Peyer's patch (tissue), 4 donors: Measurements from ENCODE around the gene SIGLECL1. TPM values are rescaled to one million over a fixed set of nuclear protein-coding genes. Genes with fewer than 3 reads are reported as not detected.

Experiments used
- DNase-seq, 3 donors: peaks; one replicate each; pipeline ENCODE4 v3.0.0-alpha.2; 2017 to 2019
- H3K27ac ChIP-seq, 4 donors: fragments of 200-600 bp; sonication (generic); one replicate each; pipeline ENCODE4 v1.5.1; 2016 to 2019
- H3K27me3 ChIP-seq, 2 donors: fragments of 200-600 bp; sonication (generic); one replicate each; pipeline ENCODE4 v1.5.1; 2019
- H3K36me3 ChIP-seq, 3 donors: fragments of 200-600 bp; sonication (generic); one replicate each; pipeline ENCODE4 v1.5.1; 2016 to 2019
- H3K4me1 ChIP-seq, 4 donors: fragments of 200-600 bp; sonication (generic); one replicate each; pipeline ENCODE4 v1.5.1; 2016 to 2019
- H3K4me3 ChIP-seq, 4 donors: fragments of 200-600 bp; sonication (generic); 1 replicate in 3 of 4; 2 replicates in 1 of 4; pipeline ENCODE4 v1.5.1; 2016 to 2019; ENCODE audit warnings: mild to moderate bottlenecking in 1 of 4
- H3K9me3 ChIP-seq, 4 donors: fragments of 200-600 bp; sonication (generic); one replicate each; pipeline ENCODE4 v1.5.1; 2016 to 2019; ENCODE audit warnings: mild to moderate bottlenecking in 1 of 4
- CTCF ChIP-seq, 6 experiments: fragments of 450-650 bp in 4 of 6; fragments of 200-600 bp in 2 of 6; sonication (generic) in 1 of 6; IDR thresholded peaks; one replicate each; pipeline ENCODE4 v1.5.1; 2017 to 2019; ENCODE audit warnings: antibody characterized with exemption in 6 of 6, mild to moderate bottlenecking in 3 of 6, moderate library complexity in 1 of 6
- POLR2A ChIP-seq, 2 donors: fragments of 450-650 bp; IDR thresholded peaks; one replicate each; pipeline ENCODE4 v1.5.1; 2017; ENCODE audit warnings: antibody characterized with exemption in 2 of 2, mild to moderate bottlenecking in 2 of 2, moderate library complexity in 2 of 2
- total RNA-seq, 4 donors: library from RNA; depleted of rRNA; stranded (reverse); fragments of >200 nt; gene quantifications; one replicate each; pipeline ENCODE4 v1.1.0, GENCODE V29; 2016

SIGLECL1 gene
- total RNA-seq, 4 donors from 2014 or later, result not detected

- Histone ChIP-seq H3K27me3 (no peaks in the 10 kb centered on the region), H3K9me3 (no peaks in the 10 kb centered on the region), H3K4me3 (no peak overlapping the region), H3K36me3 (no peaks in the 10 kb centered on the region), H3K4me1 (no peaks in the 10 kb centered on the region), H3K27ac (no peak overlapping the region)
- TF ChIP-seq POLR2A (IDR thresholded peaks at IDR 0.05) (no peak), CTCF (IDR thresholded peaks at IDR 0.05) (no peak)
- peak in 1 of 3 donors; percentile 30 for DNase-seq
These were observed 43.5 kb downstream of the SIGLECL1 start for GRCh38 chr19:51294211-51294976.

- Histone ChIP-seq H3K27me3 (no peaks in the 10 kb centered on the region), H3K4me1 (no peaks in the 10 kb centered on the region), H3K4me3 (no peak overlapping the region), H3K27ac (no peak overlapping the region), H3K36me3 (no peaks in the 10 kb centered on the region), H3K9me3 (no peaks in the 10 kb centered on the region)
- no peak for DNase-seq
- no peak for TF ChIP-seq POLR2A (IDR thresholded peaks at IDR 0.05)
- no peak for TF ChIP-seq CTCF (IDR thresholded peaks at IDR 0.05)
These were observed 44.1 kb downstream of the SIGLECL1 start for GRCh38 chr19:51294977-51295375.

- H3K9me3 ChIP-seq, result no peaks in the 10 kb centered on the region
- H3K36me3 ChIP-seq, result no peaks in the 10 kb centered on the region
- TF ChIP-seq CTCF (IDR thresholded peaks at IDR 0.05), result no peak
- TF ChIP-seq POLR2A (IDR thresholded peaks at IDR 0.05), result no peak
- H3K4me1 ChIP-seq, result no peaks in the 10 kb centered on the region
- no peaks in the 10 kb centered on the region for H3K27me3 ChIP-seq
- no peak overlapping the region for H3K27ac ChIP-seq
- DNase-seq, result no peak
- H3K4me3 ChIP-seq, result no peak overlapping the region
These were observed 44.7 kb downstream of the SIGLECL1 start for GRCh38 chr19:51295382-51296126.

- Histone ChIP-seq H3K36me3 (no peaks in the 10 kb centered on the region), H3K9me3 (no peaks in the 10 kb centered on the region), H3K27ac (no peak overlapping the region), H3K4me3 (no peak overlapping the region), H3K4me1 (no peaks in the 10 kb centered on the region), H3K27me3 (no peaks in the 10 kb centered on the region)
- TF ChIP-seq POLR2A (IDR thresholded peaks at IDR 0.05) (no peak), CTCF (IDR thresholded peaks at IDR 0.05) (no peak)
- DNase-seq, result no peak
These were observed 45.6 kb downstream of the SIGLECL1 start for GRCh38 chr19:51296336-51297093.

GRCh38 chr19:51297406-51297805 lies 46.5 kb downstream of the SIGLECL1 start:
- Histone ChIP-seq H3K9me3 (peaks cover 0 to 4% (median 0%) of the 10 kb centered on the region in 4 donors), H3K27ac (no peak overlapping the region), H3K36me3 (no peaks in the 10 kb centered on the region), H3K4me1 (no peaks in the 10 kb centered on the region), H3K4me3 (no peak overlapping the region), H3K27me3 (no peaks in the 10 kb centered on the region)
- no peak for DNase-seq
- no peak for TF ChIP-seq CTCF (IDR thresholded peaks at IDR 0.05)
- no peak for TF ChIP-seq POLR2A (IDR thresholded peaks at IDR 0.05)
